Left ventricle myocardium inferior (tissue), 1 donor: ENCODE results near the gene MAN1C1. TPM values are rescaled to one million over a fixed set of nuclear protein-coding genes. Genes with fewer than 3 reads are reported as not detected.

Source experiments
- DNase-seq: peaks from one replicate; pipeline ENCODE4 v3.0.0-alpha.2; 2020
- H3K27ac ChIP-seq: fragments of 200-600 bp; replicated peaks from 2 replicates; pipeline ENCODE4 v1.8.0; 2021
- H3K27me3 ChIP-seq: fragments of 200-600 bp; 2 replicates; pipeline ENCODE4 v1.8.0; 2021; ENCODE audit warnings: low read depth
- H3K36me3 ChIP-seq: fragments of 200-600 bp; 2 replicates; pipeline ENCODE4 v1.8.0; 2021
- H3K4me1 ChIP-seq: fragments of 200-600 bp; 2 replicates; pipeline ENCODE4 v1.8.0; 2021
- H3K4me3 ChIP-seq: fragments of 200-600 bp; 2 replicates; pipeline ENCODE4 v1.8.0; 2021; ENCODE audit warnings: mild to moderate bottlenecking, moderate library complexity
- H3K9me3 ChIP-seq: fragments of 200-600 bp; replicated peaks from 2 replicates; pipeline ENCODE4 v1.8.0; 2021
- CTCF ChIP-seq: fragments of 200-600 bp; IDR thresholded peaks from 2 replicates; pipeline ENCODE4 v1.8.0; 2021; ENCODE audit warnings: antibody characterized with exemption, mild to moderate bottlenecking, borderline replicate concordance
- intact Hi-C: fragments of 100-400 bp; cut with micrococcal nuclease; formaldehyde crosslinking; loops from one replicate; pipeline ENCODE4 v1.11.0; 2022
- total RNA-seq: library from RNA; stranded (reverse); fragmentation: NEBNext Ultra II Directional; extraction: Animal tissue kit (Norgen Biotek cat#: 25700); gene quantifications from one replicate; pipeline ENCODE4 v1.2.1, GENCODE V29; 2021
- donor health status: DM: no; HTN: yes; CAD: no; lungs with severe emphysema.

The MAN1C1 gene
- total RNA-seq, 1 donor from 2014 or later = 18.0 TPM

GRCh38 chr1:25718732-25719131 lies 102.1 kb downstream of the MAN1C1 start:
- Histone ChIP-seq H3K4me1 (no peaks in the 10 kb centered on the region), H3K36me3 (no peaks in the 10 kb centered on the region), H3K9me3 (no peaks in the 10 kb centered on the region), H3K27ac (no peak overlapping the region), H3K27me3 (no peaks in the 10 kb centered on the region), H3K4me3 (no peak overlapping the region)
- DNase-seq = no peak
- intact Hi-C loops = no loop called here
- no peak for TF ChIP-seq CTCF

GRCh38 chr1:25720624-25721023 lies 104.0 kb downstream of the MAN1C1 start:
- intact Hi-C loops = no loop called here
- Histone ChIP-seq H3K27ac (no peak overlapping the region), H3K27me3 (no peaks in the 10 kb centered on the region), H3K4me3 (no peak overlapping the region), H3K9me3 (no peaks in the 10 kb centered on the region), H3K4me1 (peaks cover under 1% of the 10 kb centered on the region), H3K36me3 (no peaks in the 10 kb centered on the region)
- no peak for TF ChIP-seq CTCF
- no peak for DNase-seq

GRCh38 chr1:25723250-25723880 lies 106.8 kb downstream of the MAN1C1 start:
- no peak overlapping the region for H3K27ac ChIP-seq
- H3K27me3 ChIP-seq = no peaks in the 10 kb centered on the region
- no peak overlapping the region for H3K4me3 ChIP-seq
- H3K36me3 ChIP-seq = no peaks in the 10 kb centered on the region
- H3K9me3 ChIP-seq = no peaks in the 10 kb centered on the region
- intact Hi-C loops = no loop called here
- H3K4me1 ChIP-seq = peaks cover 24% of the 10 kb centered on the region
- DNase-seq = no peak
- TF ChIP-seq CTCF = no peak

- Histone ChIP-seq H3K4me3 (no peak overlapping the region), H3K27me3 (no peaks in the 10 kb centered on the region), H3K27ac (no peak overlapping the region), H3K36me3 (no peaks in the 10 kb centered on the region), H3K9me3 (no peaks in the 10 kb centered on the region), H3K4me1 (peaks cover 32% of the 10 kb centered on the region)
- no peak for TF ChIP-seq CTCF
- no peak for DNase-seq
- intact Hi-C loops = no loop called here
Measured at GRCh38 chr1:25724201-25724600, 107.6 kb downstream of the MAN1C1 start.

- intact Hi-C loops = no loop called here
- no peaks in the 10 kb centered on the region for H3K36me3 ChIP-seq
- H3K27me3 ChIP-seq = no peaks in the 10 kb centered on the region
- no peak overlapping the region for H3K4me3 ChIP-seq
- no peaks in the 10 kb centered on the region for H3K9me3 ChIP-seq
- H3K4me1 ChIP-seq = peaks cover 40% of the 10 kb centered on the region
- no peak overlapping the region for H3K27ac ChIP-seq
- DNase-seq = no peak
- no peak for TF ChIP-seq CTCF
Measured at GRCh38 chr1:25724966-25725365, 108.4 kb downstream of the MAN1C1 start.

- Histone ChIP-seq H3K4me1 (peaks cover 45% of the 10 kb centered on the region), H3K36me3 (no peaks in the 10 kb centered on the region), H3K27ac (no peak overlapping the region), H3K4me3 (no peak overlapping the region), H3K9me3 (no peaks in the 10 kb centered on the region), H3K27me3 (no peaks in the 10 kb centered on the region)
- TF ChIP-seq CTCF = no peak
- intact Hi-C loops = no loop called here
- DNase-seq = no peak
Measured at GRCh38 chr1:25725482-25725881, 108.9 kb downstream of the MAN1C1 start.
